ENCODE measurements around the gene CACNA1I.
"Not testable (repeated sequence)": the region's sequence is repeated elsewhere in the genome, so short reads cannot be mapped to it uniquely, and the experiment has no call there.

The CACNA1I gene

GRCh38 chr22:39719559-39720450, 149.3 kb downstream of the CACNA1I start:
- DNase-seq (ENCODE audit: low read depth): no peak

- DNase-seq (ENCODE audit: low read depth): no peak
These were observed 150.9 kb downstream of the CACNA1I start for GRCh38 chr22:39721206-39722031.

GRCh38 chr22:39722032-39722325, 151.4 kb downstream of the CACNA1I start:
- no peak for DNase-seq (ENCODE audit: low read depth)

GRCh38 chr22:39722501-39722900, 151.9 kb downstream of the CACNA1I start:
- no peak for DNase-seq (ENCODE audit: low read depth)

GRCh38 chr22:39723463-39723862, 152.9 kb downstream of the CACNA1I start:
- no peak for DNase-seq (ENCODE audit: low read depth)

GRCh38 chr22:39723899-39724351, 153.4 kb downstream of the CACNA1I start:
- DNase-seq (ENCODE audit: low read depth): peak; percentile 39

- DNase-seq (ENCODE audit: low read depth): peak; percentile 6
These were observed 153.8 kb downstream of the CACNA1I start for GRCh38 chr22:39724390-39724789.

GRCh38 chr22:39724857-39725256, 154.3 kb downstream of the CACNA1I start:
- no peak for DNase-seq (ENCODE audit: low read depth)

GRCh38 chr22:39725351-39726035, 154.9 kb downstream of the CACNA1I start:
- DNase-seq (ENCODE audit: low read depth): no peak

GRCh38 chr22:39727541-39727940, 157.0 kb downstream of the CACNA1I start:
- peak; percentile 25 for DNase-seq (ENCODE audit: low read depth)

GRCh38 chr22:39728236-39728860, 157.8 kb downstream of the CACNA1I start:
- no peak for DNase-seq (ENCODE audit: low read depth)

GRCh38 chr22:39729141-39729934, 158.8 kb downstream of the CACNA1I start:
- no peak for DNase-seq (ENCODE audit: low read depth)

- DNase-seq (ENCODE audit: low read depth): no peak
These were observed 160.9 kb downstream of the CACNA1I start for GRCh38 chr22:39731481-39731880.

GRCh38 chr22:39731881-39732555, 161.5 kb downstream of the CACNA1I start:
- no peak for DNase-seq (ENCODE audit: low read depth)

- no peak for DNase-seq (ENCODE audit: low read depth)
These were observed 162.1 kb downstream of the CACNA1I start for GRCh38 chr22:39732625-39733024.

GRCh38 chr22:39733191-39733590, 162.6 kb downstream of the CACNA1I start:
- no peak for DNase-seq (ENCODE audit: low read depth)

GRCh38 chr22:39734046-39734445, 163.5 kb downstream of the CACNA1I start:
- DNase-seq (ENCODE audit: low read depth): not testable (repeated sequence)

- DNase-seq (ENCODE audit: low read depth): no peak
These were observed 164.3 kb downstream of the CACNA1I start for GRCh38 chr22:39734866-39735265.

GRCh38 chr22:39735776-39736175, 165.2 kb downstream of the CACNA1I start:
- no peak for DNase-seq (ENCODE audit: low read depth)

- DNase-seq (ENCODE audit: low read depth): peak; percentile 39
These were observed 168.2 kb downstream of the CACNA1I start for GRCh38 chr22:39738746-39739145.

All from ELR (cell line).